IPS-18a (cell line): ENCODE measurements around the gene CUL2.
"Not testable (repeated sequence)": the region's sequence is repeated elsewhere in the genome, so short reads cannot be mapped to it uniquely, and the experiment has no call there.

Source experiments
- H3K27ac ChIP-seq: one replicate; pipeline ENCODE4 v1.5.1; 2013; ENCODE audit warnings: low read length
- H3K27me3 ChIP-seq: one replicate; pipeline ENCODE4 v1.6.1; 2013; ENCODE audit warnings: mild to moderate bottlenecking, low read length; ENCODE audit not compliant: control insufficient read depth, insufficient read depth
- H3K36me3 ChIP-seq: one replicate; pipeline ENCODE4 v1.6.1; 2013; ENCODE audit warnings: low read depth, low read length; ENCODE audit not compliant: control insufficient read depth
- H3K4me1 ChIP-seq: one replicate; pipeline ENCODE4 v1.6.1; 2013; ENCODE audit warnings: low read depth, low read length; ENCODE audit not compliant: control insufficient read depth
- H3K4me3 ChIP-seq: one replicate; pipeline ENCODE4 v1.5.1; 2013; ENCODE audit warnings: low read length
- H3K9ac ChIP-seq: one replicate; pipeline ENCODE4 v1.6.1; 2013; ENCODE audit warnings: mild to moderate bottlenecking, low read length, moderate library complexity
- H3K9me3 ChIP-seq: one replicate; pipeline ENCODE4 v1.6.1; 2013; ENCODE audit warnings: low read depth, low read length; ENCODE audit not compliant: control insufficient read depth

Gene CUL2

GRCh38 chr10:35119378-35119777, 29.2 kb upstream of the CUL2 start:
- Histone ChIP-seq H3K27me3 (no peaks in the 10 kb centered on the region), H3K36me3 (no peaks in the 10 kb centered on the region), H3K4me1 (no peaks in the 10 kb centered on the region), H3K4me3 (no peak overlapping the region), H3K9ac (no peak overlapping the region), H3K9me3 (no peaks in the 10 kb centered on the region), H3K27ac (no peak overlapping the region)

- Histone ChIP-seq H3K27me3 (no peaks in the 10 kb centered on the region), H3K36me3 (no peaks in the 10 kb centered on the region), H3K27ac (no peak overlapping the region), H3K4me1 (no peaks in the 10 kb centered on the region), H3K4me3 (no peak overlapping the region), H3K9ac (no peak overlapping the region), H3K9me3 (no peaks in the 10 kb centered on the region)
These were observed 22.4 kb upstream of the CUL2 start for GRCh38 chr10:35112571-35112970.

GRCh38 chr10:35103882-35104281, 13.7 kb upstream of the CUL2 start:
- no peaks in the 10 kb centered on the region for H3K27me3 ChIP-seq
- H3K36me3 ChIP-seq, result no peaks in the 10 kb centered on the region
- no peak overlapping the region for H3K9ac ChIP-seq
- H3K27ac ChIP-seq, result no peak overlapping the region
- no peaks in the 10 kb centered on the region for H3K4me1 ChIP-seq
- H3K9me3 ChIP-seq, result no peaks in the 10 kb centered on the region
- no peak overlapping the region for H3K4me3 ChIP-seq

- Histone ChIP-seq H3K27me3 (no peaks in the 10 kb centered on the region), H3K36me3 (no peaks in the 10 kb centered on the region), H3K4me1 (no peaks in the 10 kb centered on the region), H3K9ac (no peak overlapping the region), H3K27ac (no peak overlapping the region), H3K4me3 (no peak overlapping the region), H3K9me3 (peaks cover 4% of the 10 kb centered on the region)
These were observed 7.4 kb upstream of the CUL2 start for GRCh38 chr10:35097510-35097909.

GRCh38 chr10:35096312-35096711, 6.2 kb upstream of the CUL2 start:
- no peaks in the 10 kb centered on the region for H3K36me3 ChIP-seq
- H3K27me3 ChIP-seq, result no peaks in the 10 kb centered on the region
- H3K9me3 ChIP-seq, result peaks cover 4% of the 10 kb centered on the region
- no peak overlapping the region for H3K4me3 ChIP-seq
- H3K9ac ChIP-seq, result no peak overlapping the region
- no peak overlapping the region for H3K27ac ChIP-seq
- H3K4me1 ChIP-seq, result no peaks in the 10 kb centered on the region

GRCh38 chr10:35092851-35093250, 2.7 kb upstream of the CUL2 start:
- no peaks in the 10 kb centered on the region for H3K27me3 ChIP-seq
- peaks cover 7% of the 10 kb centered on the region for H3K4me1 ChIP-seq
- no peak overlapping the region for H3K27ac ChIP-seq
- H3K4me3 ChIP-seq, result no peak overlapping the region
- H3K36me3 ChIP-seq, result no peaks in the 10 kb centered on the region
- H3K9me3 ChIP-seq, result peaks cover 4% of the 10 kb centered on the region
- no peak overlapping the region for H3K9ac ChIP-seq

GRCh38 chr10:35091994-35092790, 2.1 kb upstream of the CUL2 start:
- Histone ChIP-seq H3K4me1 (peaks cover 7% of the 10 kb centered on the region), H3K36me3 (no peaks in the 10 kb centered on the region), H3K9ac (no peak overlapping the region), H3K9me3 (peaks cover 4% of the 10 kb centered on the region), H3K4me3 (no peak overlapping the region), H3K27me3 (no peaks in the 10 kb centered on the region), H3K27ac (no peak overlapping the region)

GRCh38 chr10:35089611-35090161, 455 bp downstream of the CUL2 start:
- Histone ChIP-seq H3K4me3 (peak overlapping the region; percentile 88), H3K4me1 (peaks cover 7% of the 10 kb centered on the region), H3K27me3 (no peaks in the 10 kb centered on the region), H3K9ac (peak overlapping the region; percentile 84), H3K9me3 (peaks cover 4% of the 10 kb centered on the region), H3K27ac (no peak overlapping the region), H3K36me3 (no peaks in the 10 kb centered on the region)

GRCh38 chr10:35083242-35083641, 6.9 kb downstream of the CUL2 start:
- no peak overlapping the region for H3K9ac ChIP-seq
- no peaks in the 10 kb centered on the region for H3K4me1 ChIP-seq
- no peak overlapping the region for H3K27ac ChIP-seq
- H3K4me3 ChIP-seq, result no peak overlapping the region
- no peaks in the 10 kb centered on the region for H3K27me3 ChIP-seq
- H3K36me3 ChIP-seq, result no peaks in the 10 kb centered on the region
- no peaks in the 10 kb centered on the region for H3K9me3 ChIP-seq

GRCh38 chr10:35080261-35080660, 9.9 kb downstream of the CUL2 start:
- H3K36me3 ChIP-seq, H3K4me1 ChIP-seq, H3K27me3 ChIP-seq, H3K27ac ChIP-seq, H3K9ac ChIP-seq, H3K4me3 ChIP-seq, H3K9me3 ChIP-seq: not testable (repeated sequence)

GRCh38 chr10:35079763-35080162, 10.4 kb downstream of the CUL2 start:
- Histone ChIP-seq H3K9me3 (no peaks in the 10 kb centered on the region), H3K36me3 (no peaks in the 10 kb centered on the region), H3K27ac (no peak overlapping the region), H3K9ac (no peak overlapping the region), H3K4me3 (no peak overlapping the region), H3K4me1 (no peaks in the 10 kb centered on the region), H3K27me3 (no peaks in the 10 kb centered on the region)

GRCh38 chr10:35079265-35079664, 10.9 kb downstream of the CUL2 start:
- Histone ChIP-seq H3K36me3 (no peaks in the 10 kb centered on the region), H3K27ac (no peak overlapping the region), H3K27me3 (no peaks in the 10 kb centered on the region)

More at GRCh38 chr10:35079265-35079664, 10.9 kb downstream of the CUL2 start:
- H3K9me3 ChIP-seq, result no peaks in the 10 kb centered on the region
- no peak overlapping the region for H3K9ac ChIP-seq
- no peak overlapping the region for H3K4me3 ChIP-seq
- no peaks in the 10 kb centered on the region for H3K4me1 ChIP-seq
